Body of pancreas (tissue), 4 donors: ENCODE measurements around the gene LSM14A. TPM values are rescaled to one million over a fixed set of nuclear protein-coding genes. Genes with fewer than 3 reads are reported as not detected.

ENCODE experiments used
- ATAC-seq: fragments of 150-250 bp; one replicate; pipeline ENCODE4 v1.9.1; 2016
- DNase-seq, 4 donors: peaks; one replicate each; pipeline ENCODE4 v3.0.0-alpha.2; 2019
- H3K27ac ChIP-seq, 4 donors: fragments of 200-600 bp; sonication (generic); 1 replicate in 3 of 4; 2 replicates in 1 of 4; pipeline versions ENCODE4 v1.5.1 to v1.6.1; 2016 to 2019; ENCODE audit warnings: mild to moderate bottlenecking in 1 of 4, mixed read lengths in 1 of 4, moderate library complexity in 1 of 4
- H3K27me3 ChIP-seq, 2 donors: fragments of 200-600 bp; sonication (generic); one replicate each; pipeline ENCODE4 v1.6.0; 2016; ENCODE audit warnings: mild to moderate bottlenecking in 1 of 2
- H3K36me3 ChIP-seq, 2 donors: fragments of 200-600 bp; sonication (generic); replicated peaks in 1 of 2; 2 replicates each; pipeline ENCODE4 v1.5.1; 2016; ENCODE audit warnings: low read depth in 2 of 2; ENCODE audit not compliant: insufficient read depth in 1 of 2
- H3K4me1 ChIP-seq: fragments of 200-600 bp; sonication (generic); one replicate; pipeline ENCODE4 v1.6.0; 2016
- H3K4me3 ChIP-seq, 2 donors: fragments of 200-600 bp; sonication (generic); 1 replicate in 1 of 2; 2 replicates in 1 of 2; pipeline ENCODE4 v1.5.1; 2016 to 2019
- H3K9me3 ChIP-seq, 3 donors: fragments of 200-600 bp; sonication (generic); 1 replicate in 2 of 3; 2 replicates in 1 of 3; pipeline ENCODE4 v1.5.1; 2016
- POLR2A ChIP-seq, 3 donors: fragments of 450-650 bp; IDR thresholded peaks; one replicate each; pipeline ENCODE4 v1.6.1; 2016; ENCODE audit warnings: antibody characterized with exemption in 3 of 3, mild to moderate bottlenecking in 2 of 3
- WGBS, 2 donors: methylation state at CpG; one replicate each; pipeline ENCODE4 v1.1.5; 2017; 5-methylcytosine and 5-hydroxymethylcytosine counted together
- intact Hi-C: fragments of 100-400 bp; cut with DNase I; formaldehyde crosslinking; loops from one replicate; pipeline ENCODE4 v1.15.1; 2023
- total RNA-seq, 2 donors: library from RNA; depleted of rRNA; stranded (reverse); fragments of >200 nt; gene quantifications; one replicate each; pipeline ENCODE4 v1.1.0, GENCODE V29; 2016
- TF ChIP-seq, protein P1 (sequence below), 7 experiments: fragments of 450-650 bp in 4 of 7; fragments of 200-600 bp in 3 of 7; sonication (generic) in 3 of 7; IDR thresholded peaks; one replicate each; pipeline ENCODE4 v1.5.1; 2016 to 2019; ENCODE audit warnings: antibody characterized with exemption in 7 of 7

The LSM14A gene
- total RNA-seq, 2 donors from 2014 or later = 63.6 to 95.9 TPM

GRCh38 chr19:34265221-34265650 lies 92.9 kb downstream of the LSM14A start:
- ATAC-seq (no peak), DNase-seq (peak in 2 of 4 donors; percentile 13 to 31)
- TF ChIP-seq, protein P1, sequence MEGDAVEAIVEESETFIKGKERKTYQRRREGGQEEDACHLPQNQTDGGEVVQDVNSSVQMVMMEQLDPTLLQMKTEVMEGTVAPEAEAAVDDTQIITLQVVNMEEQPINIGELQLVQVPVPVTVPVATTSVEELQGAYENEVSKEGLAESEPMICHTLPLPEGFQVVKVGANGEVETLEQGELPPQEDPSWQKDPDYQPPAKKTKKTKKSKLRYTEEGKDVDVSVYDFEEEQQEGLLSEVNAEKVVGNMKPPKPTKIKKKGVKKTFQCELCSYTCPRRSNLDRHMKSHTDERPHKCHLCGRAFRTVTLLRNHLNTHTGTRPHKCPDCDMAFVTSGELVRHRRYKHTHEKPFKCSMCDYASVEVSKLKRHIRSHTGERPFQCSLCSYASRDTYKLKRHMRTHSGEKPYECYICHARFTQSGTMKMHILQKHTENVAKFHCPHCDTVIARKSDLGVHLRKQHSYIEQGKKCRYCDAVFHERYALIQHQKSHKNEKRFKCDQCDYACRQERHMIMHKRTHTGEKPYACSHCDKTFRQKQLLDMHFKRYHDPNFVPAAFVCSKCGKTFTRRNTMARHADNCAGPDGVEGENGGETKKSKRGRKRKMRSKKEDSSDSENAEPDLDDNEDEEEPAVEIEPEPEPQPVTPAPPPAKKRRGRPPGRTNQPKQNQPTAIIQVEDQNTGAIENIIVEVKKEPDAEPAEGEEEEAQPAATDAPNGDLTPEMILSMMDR (IDR thresholded peaks at IDR 0.05) = no peak
- no peak for TF ChIP-seq POLR2A (IDR thresholded peaks at IDR 0.05)
- peaks cover 59% of the 10 kb centered on the region for H3K4me1 ChIP-seq
- intact Hi-C loops = no loop called here
- peak overlapping the region in 1 of 4 donors; percentile 58 for H3K27ac ChIP-seq
- H3K36me3 ChIP-seq = no peaks in the 10 kb centered on the region
- H3K27me3 ChIP-seq = no peaks in the 10 kb centered on the region
- 48 to 53% methylated on average over 4 to 6 of the region's 6 CpGs for WGBS, 2 donors
- no peak overlapping the region for H3K4me3 ChIP-seq
- H3K9me3 ChIP-seq = no peaks in the 10 kb centered on the region

GRCh38 chr19:34269081-34269480 lies 96.8 kb downstream of the LSM14A start:
- intact Hi-C loops = no loop called here
- Histone ChIP-seq H3K27ac (peak overlapping the region; percentile 18 to 87 (median 84)), H3K9me3 (no peaks in the 10 kb centered on the region), H3K4me3 (no peak overlapping the region), H3K36me3 (no peaks in the 10 kb centered on the region), H3K4me1 (peaks cover 66% of the 10 kb centered on the region), H3K27me3 (no peaks in the 10 kb centered on the region)
- ATAC-seq (peak; percentile 88), DNase-seq (peak; percentile 89 to 95 (median 92))
- 12 to 14% methylated on average over 8 of the region's 8 CpGs for WGBS, 2 donors
- TF ChIP-seq POLR2A (IDR thresholded peaks at IDR 0.05) = peak in 2 of 3 donors; percentile 7 to 12
- TF ChIP-seq, protein P1 (IDR thresholded peaks at IDR 0.05) = peak in 1 of 7 experiments; percentile 14

GRCh38 chr19:34269489-34269888 lies 97.2 kb downstream of the LSM14A start:
- TF ChIP-seq, protein P1 (IDR thresholded peaks at IDR 0.05) = no peak
- no peak for TF ChIP-seq POLR2A (IDR thresholded peaks at IDR 0.05)
- peaks cover 69% of the 10 kb centered on the region for H3K4me1 ChIP-seq
- H3K36me3 ChIP-seq = no peaks in the 10 kb centered on the region
- H3K4me3 ChIP-seq = no peak overlapping the region
- intact Hi-C loops = no loop called here
- no peaks in the 10 kb centered on the region for H3K9me3 ChIP-seq
- ATAC-seq (peak; percentile 25), DNase-seq (peak in 3 of 4 donors; percentile 16 to 21 (median 20))
- no peaks in the 10 kb centered on the region for H3K27me3 ChIP-seq
- H3K27ac ChIP-seq = peak overlapping the region; percentile 55 to 87 (median 84)
- 8 to 13% methylated on average over 2 of the region's 2 CpGs for WGBS, 2 donors

DNA sequence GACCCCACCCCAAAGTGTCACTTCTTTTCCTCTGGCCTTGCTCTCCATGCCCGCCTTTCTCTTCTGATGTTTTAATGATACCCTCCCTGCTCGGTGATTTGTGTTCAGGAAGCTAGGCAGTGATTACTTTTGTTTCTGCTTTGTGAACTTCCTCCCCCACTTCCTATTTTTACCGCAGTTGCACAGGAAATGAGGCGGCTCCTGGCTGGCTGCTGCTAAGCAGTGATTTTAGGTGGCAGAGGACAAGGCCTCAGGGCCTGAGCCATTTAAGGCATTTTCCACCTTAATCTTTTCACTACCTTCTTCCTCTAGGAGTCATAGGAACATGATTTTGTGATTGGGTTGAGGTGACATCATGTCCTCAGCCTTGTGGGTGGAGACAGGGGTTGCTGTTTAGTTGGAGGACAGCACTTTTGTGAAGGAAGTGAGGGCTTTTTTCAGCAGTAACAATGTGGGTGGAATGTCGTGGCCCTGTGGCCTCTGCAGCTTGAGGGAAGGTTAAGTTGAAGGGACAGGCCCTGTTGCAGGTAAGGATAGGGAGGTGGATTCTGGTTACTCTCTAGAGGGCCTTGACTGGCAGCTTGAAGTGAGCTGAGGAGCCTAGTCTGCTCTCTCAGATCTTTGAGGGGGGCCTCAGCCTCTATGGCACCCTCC lies 97.8 kb downstream of the LSM14A start:
- DNase-seq (peak; percentile 54 to 81 (median 59)), ATAC-seq (peak; percentile 82)
- Histone ChIP-seq H3K4me3 (no peak overlapping the region), H3K9me3 (no peaks in the 10 kb centered on the region), H3K27me3 (no peaks in the 10 kb centered on the region), H3K27ac (peak overlapping the region; percentile 55 to 87 (median 84)), H3K4me1 (peaks cover 70% of the 10 kb centered on the region), H3K36me3 (no peaks in the 10 kb centered on the region)
- peak; percentile 11 to 59 (median 48) for TF ChIP-seq POLR2A (IDR thresholded peaks at IDR 0.05)
- TF ChIP-seq, protein P1 (IDR thresholded peaks at IDR 0.05) = no peak
- WGBS, 2 donors = 34 to 44% methylated on average over 5 of the region's 5 CpGs
- intact Hi-C loops = no loop called here

DNA sequence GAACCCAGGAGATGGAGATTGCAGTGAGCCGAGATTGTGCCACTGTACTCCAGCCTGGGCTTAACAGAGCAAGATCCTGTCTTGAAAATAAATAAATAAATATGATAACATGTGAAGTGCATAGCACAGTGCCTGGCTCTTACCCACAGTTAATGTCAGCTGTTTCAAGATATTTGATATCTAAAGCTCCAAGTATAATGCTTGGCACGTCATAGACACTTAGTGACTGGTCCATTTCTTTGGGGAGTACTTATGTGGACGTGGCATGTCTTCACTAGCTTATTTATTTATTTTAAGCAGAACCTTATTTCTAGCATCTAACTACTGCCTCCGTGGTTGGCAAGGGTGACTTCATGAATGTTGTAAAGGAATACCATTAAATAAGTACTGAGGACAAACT lies 100.8 kb downstream of the LSM14A start:
- H3K4me1 ChIP-seq = peaks cover 75% of the 10 kb centered on the region
- WGBS, 2 donors = 63 to 66% methylated on average over 4 of the region's 4 CpGs
- intact Hi-C loops = no loop called here

More for the DNA sequence above, 100.8 kb downstream of the LSM14A start:
- Histone ChIP-seq H3K36me3 (no peaks in the 10 kb centered on the region), H3K9me3 (no peaks in the 10 kb centered on the region), H3K27ac (no peak overlapping the region), H3K4me3 (no peak overlapping the region), H3K27me3 (no peaks in the 10 kb centered on the region)
- DNase-seq (no peak), ATAC-seq (no peak)
- TF ChIP-seq POLR2A (IDR thresholded peaks at IDR 0.05) = no peak
- TF ChIP-seq, protein P1 (IDR thresholded peaks at IDR 0.05) = no peak
